Measurements from ENCODE around the gene GATA2. TPM values are rescaled to one million over a fixed set of nuclear protein-coding genes. Genes with fewer than 3 reads are reported as not detected.

GATA2 gene
- total and polyA plus RNA-seq, 2 of the 13 experiments (the other 11 are each of a cell fraction or from before 2014, with no cell fraction given), result 3.5 to 6.2 TPM

DNA sequence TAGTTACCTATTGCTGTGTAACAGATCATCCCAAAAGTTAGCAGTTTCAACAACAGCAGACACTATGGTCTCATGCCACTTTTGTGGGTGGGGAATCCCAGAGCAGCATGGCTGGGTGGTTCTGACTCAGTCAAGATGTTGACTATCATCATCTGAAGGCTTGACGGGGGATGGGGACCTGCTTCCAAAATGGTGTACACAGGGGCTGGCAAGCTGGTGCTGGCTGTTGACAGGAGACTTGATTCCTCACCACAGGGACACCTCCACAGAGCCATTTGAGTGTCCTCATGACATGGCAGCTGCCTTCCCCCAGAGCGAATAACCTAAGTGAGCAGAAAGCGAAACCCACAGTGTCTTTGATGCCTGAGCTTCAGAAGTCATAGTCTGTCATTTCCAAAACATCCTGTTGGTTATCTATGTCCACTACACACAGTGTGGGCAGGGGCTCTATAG lies 45.4 kb downstream of the GATA2 start:
- Histone ChIP-seq H2AFZ (ENCODE audit: low read length) (no peak overlapping the region), H3K9ac (ENCODE audit: insufficient read depth, low read depth, low read length) (no peak overlapping the region), H4K20me1 (ENCODE audit: insufficient read depth, low read length) (no peaks in the 10 kb centered on the region), H3K4me2 (ENCODE audit: low read depth, low read length) (no peak overlapping the region), H3K27me3 (ENCODE audit: control insufficient read depth in 1 of 2, insufficient read depth in 2 of 2, low read length in 2 of 2) (peaks cover 12 to 79% of the 10 kb centered on the region in 2 experiments), H3K4me1 (ENCODE audit: insufficient read depth, low read length) (no peaks in the 10 kb centered on the region), H3K79me2 (ENCODE audit: insufficient read depth, low read length) (no peaks in the 10 kb centered on the region), H3K36me3 (replicated peaks in 1 of 2; ENCODE audit: control insufficient read depth in 1 of 2, insufficient read depth in 2 of 2, low read length in 2 of 2) (no peaks in the 10 kb centered on the region), H3K4me3 (replicated peaks in 1 of 3; ENCODE audit: insufficient read depth in 1 of 3, low read depth in 2 of 3, low read length in 3 of 3) (no peak overlapping the region), H3K9me3 (ENCODE audit: low read length) (no peaks in the 10 kb centered on the region), H3K27ac (ENCODE audit: extremely low read length, insufficient read depth, low read length) (no peak overlapping the region)
- POLR2A ChIA-PET, result no interaction called here
- no TSS peak for BruUV-seq (replicated peaks)
- TF ChIP-seq, protein P1, sequence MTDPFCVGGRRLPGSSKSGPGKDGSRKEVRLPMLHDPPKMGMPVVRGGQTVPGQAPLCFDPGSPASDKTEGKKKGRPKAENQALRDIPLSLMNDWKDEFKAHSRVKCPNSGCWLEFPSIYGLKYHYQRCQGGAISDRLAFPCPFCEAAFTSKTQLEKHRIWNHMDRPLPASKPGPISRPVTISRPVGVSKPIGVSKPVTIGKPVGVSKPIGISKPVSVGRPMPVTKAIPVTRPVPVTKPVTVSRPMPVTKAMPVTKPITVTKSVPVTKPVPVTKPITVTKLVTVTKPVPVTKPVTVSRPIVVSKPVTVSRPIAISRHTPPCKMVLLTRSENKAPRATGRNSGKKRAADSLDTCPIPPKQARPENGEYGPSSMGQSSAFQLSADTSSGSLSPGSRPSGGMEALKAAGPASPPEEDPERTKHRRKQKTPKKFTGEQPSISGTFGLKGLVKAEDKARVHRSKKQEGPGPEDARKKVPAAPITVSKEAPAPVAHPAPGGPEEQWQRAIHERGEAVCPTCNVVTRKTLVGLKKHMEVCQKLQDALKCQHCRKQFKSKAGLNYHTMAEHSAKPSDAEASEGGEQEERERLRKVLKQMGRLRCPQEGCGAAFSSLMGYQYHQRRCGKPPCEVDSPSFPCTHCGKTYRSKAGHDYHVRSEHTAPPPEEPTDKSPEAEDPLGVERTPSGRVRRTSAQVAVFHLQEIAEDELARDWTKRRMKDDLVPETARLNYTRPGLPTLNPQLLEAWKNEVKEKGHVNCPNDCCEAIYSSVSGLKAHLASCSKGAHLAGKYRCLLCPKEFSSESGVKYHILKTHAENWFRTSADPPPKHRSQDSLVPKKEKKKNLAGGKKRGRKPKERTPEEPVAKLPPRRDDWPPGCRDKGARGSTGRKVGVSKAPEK (CRISPR knock-in tag; IDR thresholded peaks at IDR 0.05; ENCODE audit: borderline replicate concordance), result no peak
- no peak for TF ChIP-seq RFX3 (CRISPR knock-in tag; IDR thresholded peaks at IDR 0.05)
- TF ChIP-seq DMAP1 (CRISPR knock-in tag; IDR thresholded peaks at IDR 0.05), result no peak
- no peak for TF ChIP-seq ERF (CRISPR knock-in tag; IDR thresholded peaks at IDR 0.05)
- TF ChIP-seq JUNB (CRISPR knock-in tag; IDR thresholded peaks at IDR 0.05; ENCODE audit: borderline replicate concordance), result no peak
- no peak for TF ChIP-seq MYC (CRISPR knock-in tag; IDR thresholded peaks at IDR 0.05; ENCODE audit: borderline replicate concordance)
- TF ChIP-seq, protein P2, sequence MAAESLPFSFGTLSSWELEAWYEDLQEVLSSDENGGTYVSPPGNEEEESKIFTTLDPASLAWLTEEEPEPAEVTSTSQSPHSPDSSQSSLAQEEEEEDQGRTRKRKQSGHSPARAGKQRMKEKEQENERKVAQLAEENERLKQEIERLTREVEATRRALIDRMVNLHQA (CRISPR knock-in tag; IDR thresholded peaks at IDR 0.05), result no peak
- no peak for TF ChIP-seq SIX1 (CRISPR knock-in tag; IDR thresholded peaks at IDR 0.05; ENCODE audit: borderline replicate concordance)
- no peak for TF ChIP-seq KMT2A (CRISPR knock-in tag; IDR thresholded peaks at IDR 0.05)
- no peak for TF ChIP-seq RARG (CRISPR knock-in tag; IDR thresholded peaks at IDR 0.05; ENCODE audit: low read depth)
- no peak for TF ChIP-seq SRSF9 (IDR thresholded peaks at IDR 0.05; ENCODE audit: borderline replicate concordance, insufficient read depth, low read depth, low read length, poor library complexity, severe bottlenecking)
- no peak for TF ChIP-seq ZNF569 (CRISPR knock-in tag; IDR thresholded peaks at IDR 0.05; ENCODE audit: borderline replicate concordance)
- TF ChIP-seq ZNF10 (CRISPR knock-in tag; IDR thresholded peaks at IDR 0.05; ENCODE audit: borderline replicate concordance, low read depth), result no peak
- no peak for TF ChIP-seq ZNF205 (CRISPR knock-in tag; IDR thresholded peaks at IDR 0.05)
- TF ChIP-seq ZNF224 (CRISPR knock-in tag; IDR thresholded peaks at IDR 0.05), result no peak
- intact Hi-C loops (cut with micrococcal nuclease; ENCODE audit: unreplicated experiment) (no loop called here), in situ Hi-C loops (cut with HindIII; ENCODE audit: extremely low pct_ligation_motif_present, low pct_unique_long_range_greater_than_20kb) (no loop called here)
- WGBS (ENCODE audit: low lambda C conversion rate), result 90% methylated on average over 1 of the region's 3 CpGs
- FAIRE-seq, result no peak
- no peak for DNase-seq (ENCODE audit: low spot score)
- no peak for ATAC-seq
- CTCF ChIA-PET (ENCODE audit: low intra/inter-chr PET ratio, low total read pairs), result no interaction called here
